Measurements from ENCODE around the gene PSMD8.

DNA sequence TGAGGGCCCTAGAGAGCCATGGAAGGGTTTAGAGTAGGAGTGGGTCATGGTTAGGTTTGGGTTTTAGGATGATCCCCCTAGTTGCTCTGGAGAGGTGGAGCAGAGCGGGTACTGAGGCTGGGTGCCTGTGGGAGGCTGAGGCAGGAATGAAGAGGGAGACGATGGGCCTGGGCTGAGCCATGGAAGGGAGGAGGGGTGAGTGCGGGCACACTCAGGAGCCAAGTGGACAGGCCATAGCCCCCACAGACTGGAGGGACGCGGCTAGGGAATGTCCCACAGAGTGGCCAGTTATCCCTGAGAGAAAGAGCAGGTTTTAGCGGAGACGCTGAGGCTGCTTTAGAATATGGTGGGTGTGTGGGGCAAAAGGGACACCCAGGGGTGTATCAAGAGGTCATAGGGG is 44.7 kb upstream of the PSMD8 start:
- TF ChIP-seq, protein P1, sequence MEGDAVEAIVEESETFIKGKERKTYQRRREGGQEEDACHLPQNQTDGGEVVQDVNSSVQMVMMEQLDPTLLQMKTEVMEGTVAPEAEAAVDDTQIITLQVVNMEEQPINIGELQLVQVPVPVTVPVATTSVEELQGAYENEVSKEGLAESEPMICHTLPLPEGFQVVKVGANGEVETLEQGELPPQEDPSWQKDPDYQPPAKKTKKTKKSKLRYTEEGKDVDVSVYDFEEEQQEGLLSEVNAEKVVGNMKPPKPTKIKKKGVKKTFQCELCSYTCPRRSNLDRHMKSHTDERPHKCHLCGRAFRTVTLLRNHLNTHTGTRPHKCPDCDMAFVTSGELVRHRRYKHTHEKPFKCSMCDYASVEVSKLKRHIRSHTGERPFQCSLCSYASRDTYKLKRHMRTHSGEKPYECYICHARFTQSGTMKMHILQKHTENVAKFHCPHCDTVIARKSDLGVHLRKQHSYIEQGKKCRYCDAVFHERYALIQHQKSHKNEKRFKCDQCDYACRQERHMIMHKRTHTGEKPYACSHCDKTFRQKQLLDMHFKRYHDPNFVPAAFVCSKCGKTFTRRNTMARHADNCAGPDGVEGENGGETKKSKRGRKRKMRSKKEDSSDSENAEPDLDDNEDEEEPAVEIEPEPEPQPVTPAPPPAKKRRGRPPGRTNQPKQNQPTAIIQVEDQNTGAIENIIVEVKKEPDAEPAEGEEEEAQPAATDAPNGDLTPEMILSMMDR (IDR thresholded peaks at IDR 0.05): no peak
- TF ChIP-seq ZFX (IDR thresholded peaks at IDR 0.05; ENCODE audit: borderline replicate concordance): no peak

Measured in 22Rv1 (cell line).